ENCODE measurements around the gene RUNX3. TPM values are rescaled to one million over a fixed set of nuclear protein-coding genes. Genes with fewer than 3 reads are reported as not detected.
A peak's percentile ranks its signal among the peaks of the same experiment; 100 is the strongest.

Gene RUNX3
- polyA plus RNA-seq, 1 of the 3 experiments (the other 2 are of a cell fraction): not detected

DNA sequence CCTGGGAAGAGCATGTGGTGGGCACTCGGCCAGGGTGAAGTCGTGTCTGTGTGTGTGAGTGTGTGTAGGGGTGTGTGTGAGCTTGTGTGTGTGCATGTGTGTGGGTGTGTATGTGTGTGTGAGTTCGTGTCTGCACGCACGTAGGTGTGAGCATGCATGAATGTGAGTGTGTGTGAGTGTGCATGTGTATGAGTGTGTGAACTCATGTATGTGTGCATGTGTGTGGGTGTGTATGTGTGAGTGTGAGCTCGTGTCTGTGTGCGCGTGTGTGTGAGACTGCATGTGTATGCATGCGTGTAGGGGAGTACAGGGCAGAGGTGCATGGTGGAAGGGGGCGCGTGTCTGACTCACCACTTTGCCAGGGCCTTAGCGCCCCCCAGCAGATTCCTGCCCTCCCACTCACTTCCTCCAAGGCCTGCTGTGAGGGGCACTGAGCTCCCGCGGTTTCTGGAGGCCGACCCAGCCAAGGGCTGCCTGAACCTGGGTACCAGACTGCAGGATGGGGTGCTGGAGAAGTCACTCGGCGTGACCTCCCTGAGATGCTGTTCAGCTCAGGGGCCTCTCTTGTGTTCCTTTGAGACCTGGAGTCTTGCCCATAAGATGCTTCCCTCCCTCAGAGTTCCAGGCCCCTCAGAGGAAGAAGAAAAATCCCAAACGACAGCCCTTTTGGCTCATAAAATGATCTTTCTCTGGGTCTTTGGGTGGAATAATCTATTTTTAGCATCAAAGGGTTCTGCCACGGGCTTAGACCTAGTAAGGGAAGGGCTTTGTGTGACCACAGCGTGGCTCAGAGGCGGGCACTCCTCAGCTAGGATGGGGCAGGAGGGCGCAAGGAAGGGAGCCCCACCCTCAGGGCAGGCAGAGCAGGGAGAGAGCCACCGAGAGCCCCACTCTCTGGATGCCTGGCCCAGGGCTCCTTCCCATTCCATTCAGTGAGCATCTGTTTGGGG is 41.1 kb upstream of the RUNX3 start (continued):
- TF ChIP-seq, protein P1, sequence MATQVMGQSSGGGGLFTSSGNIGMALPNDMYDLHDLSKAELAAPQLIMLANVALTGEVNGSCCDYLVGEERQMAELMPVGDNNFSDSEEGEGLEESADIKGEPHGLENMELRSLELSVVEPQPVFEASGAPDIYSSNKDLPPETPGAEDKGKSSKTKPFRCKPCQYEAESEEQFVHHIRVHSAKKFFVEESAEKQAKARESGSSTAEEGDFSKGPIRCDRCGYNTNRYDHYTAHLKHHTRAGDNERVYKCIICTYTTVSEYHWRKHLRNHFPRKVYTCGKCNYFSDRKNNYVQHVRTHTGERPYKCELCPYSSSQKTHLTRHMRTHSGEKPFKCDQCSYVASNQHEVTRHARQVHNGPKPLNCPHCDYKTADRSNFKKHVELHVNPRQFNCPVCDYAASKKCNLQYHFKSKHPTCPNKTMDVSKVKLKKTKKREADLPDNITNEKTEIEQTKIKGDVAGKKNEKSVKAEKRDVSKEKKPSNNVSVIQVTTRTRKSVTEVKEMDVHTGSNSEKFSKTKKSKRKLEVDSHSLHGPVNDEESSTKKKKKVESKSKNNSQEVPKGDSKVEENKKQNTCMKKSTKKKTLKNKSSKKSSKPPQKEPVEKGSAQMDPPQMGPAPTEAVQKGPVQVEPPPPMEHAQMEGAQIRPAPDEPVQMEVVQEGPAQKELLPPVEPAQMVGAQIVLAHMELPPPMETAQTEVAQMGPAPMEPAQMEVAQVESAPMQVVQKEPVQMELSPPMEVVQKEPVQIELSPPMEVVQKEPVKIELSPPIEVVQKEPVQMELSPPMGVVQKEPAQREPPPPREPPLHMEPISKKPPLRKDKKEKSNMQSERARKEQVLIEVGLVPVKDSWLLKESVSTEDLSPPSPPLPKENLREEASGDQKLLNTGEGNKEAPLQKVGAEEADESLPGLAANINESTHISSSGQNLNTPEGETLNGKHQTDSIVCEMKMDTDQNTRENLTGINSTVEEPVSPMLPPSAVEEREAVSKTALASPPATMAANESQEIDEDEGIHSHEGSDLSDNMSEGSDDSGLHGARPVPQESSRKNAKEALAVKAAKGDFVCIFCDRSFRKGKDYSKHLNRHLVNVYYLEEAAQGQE (IDR thresholded peaks at IDR 0.05; ENCODE audit: low read depth, low read length): no peak
- no peak for TF ChIP-seq JUND (IDR thresholded peaks at IDR 0.05)
- no peak for TF ChIP-seq TEAD4 (IDR thresholded peaks at IDR 0.05; ENCODE audit: borderline replicate concordance, insufficient read depth)
- no peak for TF ChIP-seq ELF1 (IDR thresholded peaks at IDR 0.05)
- no peak for TF ChIP-seq RFX5 (IDR thresholded peaks at IDR 0.05; ENCODE audit: low read length)
- TF ChIP-seq MXI1 (IDR thresholded peaks at IDR 0.05; ENCODE audit: low read depth, low read length): no peak
- TF ChIP-seq GATA2 (CRISPR knock-in tag; IDR thresholded peaks at IDR 0.05): no peak
- TF ChIP-seq NFIC (IDR thresholded peaks at IDR 0.05; ENCODE audit: borderline replicate concordance): no peak
- TF ChIP-seq, protein P2, sequence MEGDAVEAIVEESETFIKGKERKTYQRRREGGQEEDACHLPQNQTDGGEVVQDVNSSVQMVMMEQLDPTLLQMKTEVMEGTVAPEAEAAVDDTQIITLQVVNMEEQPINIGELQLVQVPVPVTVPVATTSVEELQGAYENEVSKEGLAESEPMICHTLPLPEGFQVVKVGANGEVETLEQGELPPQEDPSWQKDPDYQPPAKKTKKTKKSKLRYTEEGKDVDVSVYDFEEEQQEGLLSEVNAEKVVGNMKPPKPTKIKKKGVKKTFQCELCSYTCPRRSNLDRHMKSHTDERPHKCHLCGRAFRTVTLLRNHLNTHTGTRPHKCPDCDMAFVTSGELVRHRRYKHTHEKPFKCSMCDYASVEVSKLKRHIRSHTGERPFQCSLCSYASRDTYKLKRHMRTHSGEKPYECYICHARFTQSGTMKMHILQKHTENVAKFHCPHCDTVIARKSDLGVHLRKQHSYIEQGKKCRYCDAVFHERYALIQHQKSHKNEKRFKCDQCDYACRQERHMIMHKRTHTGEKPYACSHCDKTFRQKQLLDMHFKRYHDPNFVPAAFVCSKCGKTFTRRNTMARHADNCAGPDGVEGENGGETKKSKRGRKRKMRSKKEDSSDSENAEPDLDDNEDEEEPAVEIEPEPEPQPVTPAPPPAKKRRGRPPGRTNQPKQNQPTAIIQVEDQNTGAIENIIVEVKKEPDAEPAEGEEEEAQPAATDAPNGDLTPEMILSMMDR (IDR thresholded peaks at IDR 0.05): no peak
- TF ChIP-seq, protein P3, sequence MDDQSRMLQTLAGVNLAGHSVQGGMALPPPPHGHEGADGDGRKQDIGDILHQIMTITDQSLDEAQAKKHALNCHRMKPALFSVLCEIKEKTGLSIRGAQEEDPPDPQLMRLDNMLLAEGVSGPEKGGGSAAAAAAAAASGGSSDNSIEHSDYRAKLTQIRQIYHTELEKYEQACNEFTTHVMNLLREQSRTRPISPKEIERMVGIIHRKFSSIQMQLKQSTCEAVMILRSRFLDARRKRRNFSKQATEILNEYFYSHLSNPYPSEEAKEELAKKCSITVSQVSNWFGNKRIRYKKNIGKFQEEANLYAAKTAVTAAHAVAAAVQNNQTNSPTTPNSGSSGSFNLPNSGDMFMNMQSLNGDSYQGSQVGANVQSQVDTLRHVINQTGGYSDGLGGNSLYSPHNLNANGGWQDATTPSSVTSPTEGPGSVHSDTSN (IDR thresholded peaks at IDR 0.05): no peak

DNA sequence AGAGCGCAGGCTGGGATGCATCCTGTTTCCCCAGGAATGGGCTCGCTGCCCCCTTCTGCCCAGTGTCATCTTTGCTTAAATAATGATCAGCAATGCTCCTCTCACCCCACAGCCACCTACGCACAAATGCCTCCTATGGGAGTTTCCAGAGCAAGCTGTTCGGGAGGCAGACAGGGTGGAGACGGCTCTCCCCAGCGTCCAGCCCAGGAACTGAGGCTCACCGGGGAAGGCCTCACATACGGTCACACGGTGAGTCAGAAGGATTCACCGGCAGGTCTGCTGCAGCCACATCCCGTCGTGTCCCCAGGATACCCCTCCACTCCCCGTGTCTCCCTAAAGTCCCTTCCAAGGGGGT is 40.3 kb upstream of the RUNX3 start:
- H3K4me1 ChIP-seq (ENCODE audit: control insufficient read depth in 1 of 2, insufficient read depth in 2 of 2, low read depth in 1 of 2, low read length in 1 of 2): peaks cover 0 to 13% of the 10 kb centered on the region in 2 experiments; a peak in 1 of 4 replicates
- no peak overlapping the region for H3K4me2 ChIP-seq
- 57% methylated on average over 10 of the region's 13 CpGs for WGBS (ENCODE audit: low lambda C conversion rate)
- ChIA-PET POLR2A (interaction anchor here (0.7 kb wide), 1 partner anchor 9 kb away, joined by 3 read pairs; no protein-coding TSS in a partner anchor), CTCF (interaction anchor here (0.7 to 1.9 kb wide), 3 partner anchors 10 to 131 kb away, joined by 3 to 6 read pairs (median 3); no protein-coding TSS in a partner anchor)
- H3K9me3 ChIP-seq: peaks cover 3% of the 10 kb centered on the region; the same call in 1 of the 2 replicates
- no peak for TF ChIP-seq MEF2A (IDR thresholded peaks at IDR 0.05; ENCODE audit: borderline replicate concordance, low read depth)
- no peak for TF ChIP-seq RCOR1 (IDR thresholded peaks at IDR 0.05; ENCODE audit: low read length)
- TF ChIP-seq, protein P2 (IDR thresholded peaks at IDR 0.05): 0 out of 2 replicates have a peak, but pooled peaks have one; percentile 6
- H4K20me1 ChIP-seq (ENCODE audit: insufficient read depth): no peaks in the 10 kb centered on the region
- DNase-seq: no peak
- H2AFZ ChIP-seq (ENCODE audit: low read depth): no peak overlapping the region
- no peak overlapping the region for H3K9ac ChIP-seq
- H3K27ac ChIP-seq (ENCODE audit: low read depth in 2 of 2, low read length in 1 of 2): no peak overlapping the region
- no peaks in the 10 kb centered on the region for H3K36me3 ChIP-seq (replicated peaks in 1 of 2; ENCODE audit: control insufficient read depth in 1 of 2, insufficient read depth in 2 of 2, low read length in 1 of 2)
- H3K79me2 ChIP-seq (ENCODE audit: insufficient read depth): no peaks in the 10 kb centered on the region
- no peak overlapping the region for H3K4me3 ChIP-seq (ENCODE audit: low read depth in 2 of 2, low read length in 1 of 2)
- no peaks in the 10 kb centered on the region for H3K27me3 ChIP-seq (ENCODE audit: insufficient read depth)
- H3K9me2 ChIP-seq: no peaks in the 10 kb centered on the region
- no peaks in the 10 kb centered on the region for H3F3A ChIP-seq (replicated peaks; ENCODE audit: insufficient read depth)
